GM23338 (cell line): Measurements from ENCODE around the gene ZNF292. TPM values are rescaled to one million over a fixed set of nuclear protein-coding genes. Genes with fewer than 3 reads are reported as not detected.

Source experiments
- ATAC-seq: fragments of 200-7000 bp; cut with Tn5 transposase; 3 replicates; pipeline ENCODE4 v1.9.1; 2020
- DNase-seq: peaks from one replicate; pipeline ENCODE4 v3.0.0-alpha.2; 2015; ENCODE audit warnings: low spot score
- H2AFZ ChIP-seq: fragments of 200-600 bp; sonication (generic); 2 replicates; pipeline ENCODE4 v1.8.0; 2016; ENCODE audit warnings: antibody characterized with exemption, mild to moderate bottlenecking, moderate library complexity
- H3F3A ChIP-seq: fragments of 200-600 bp; sonication (generic); replicated peaks from 2 replicates; pipeline ENCODE4 v1.8.0; 2017; ENCODE audit warnings: antibody characterized with exemption, mixed run types, low read depth
- H3K27ac ChIP-seq: fragments of 200-600 bp; sonication (generic); 2 replicates; pipeline ENCODE4 v1.6.1; 2016; ENCODE audit warnings: low read depth
- H3K27me3 ChIP-seq: fragments of 200-600 bp; sonication (generic); 2 replicates; pipeline ENCODE4 v1.8.0; 2016; ENCODE audit warnings: mild to moderate bottlenecking, mixed run types, moderate library complexity; ENCODE audit not compliant: insufficient read depth
- H3K36me3 ChIP-seq: fragments of 200-600 bp; sonication (generic); 2 replicates; pipeline ENCODE4 v1.8.0; 2016; ENCODE audit warnings: mild to moderate bottlenecking; ENCODE audit not compliant: insufficient read depth
- H3K4me1 ChIP-seq: fragments of 200-600 bp; sonication (generic); 2 replicates; pipeline ENCODE4 v1.8.0; 2016; ENCODE audit warnings: mild to moderate bottlenecking, moderate library complexity; ENCODE audit not compliant: insufficient read depth
- H3K4me2 ChIP-seq: fragments of 200-600 bp; sonication (generic); 2 replicates; pipeline ENCODE4 v1.7.1; 2017; ENCODE audit warnings: mixed run types
- H3K4me3 ChIP-seq: fragments of 200-600 bp; sonication (generic); 2 replicates; pipeline ENCODE4 v1.6.1; 2016; ENCODE audit warnings: mixed run types
- H3K79me2 ChIP-seq: fragments of 200-600 bp; sonication (generic); replicated peaks from 2 replicates; pipeline ENCODE4 v1.8.0; 2017; ENCODE audit warnings: mild to moderate bottlenecking; ENCODE audit not compliant: insufficient read depth
- H3K9me2 ChIP-seq: fragments of 200-600 bp; sonication (generic); 2 replicates; pipeline ENCODE4 v1.8.0; 2017; ENCODE audit not compliant: insufficient read depth
- H4K20me1 ChIP-seq: fragments of 200-600 bp; sonication (generic); replicated peaks from 2 replicates; pipeline ENCODE4 v1.8.0; 2017; ENCODE audit warnings: mild to moderate bottlenecking; ENCODE audit not compliant: insufficient read depth
- H3K27ac Mint-ChIP-seq: 2 replicates; pipeline ENCODE4 v1.8.0; 2020; ENCODE audit warnings: inconsistent platforms, mild to moderate bottlenecking, moderate library complexity, mixed read lengths
- H3K27me3 Mint-ChIP-seq: 3 replicates; pipeline ENCODE4 v1.8.0; 2022; ENCODE audit warnings: low read depth, mild to moderate bottlenecking, moderate library complexity, mixed read lengths, inconsistent platforms; ENCODE audit not compliant: insufficient read depth, poor library complexity
- H3K36me3 Mint-ChIP-seq: 3 replicates; pipeline ENCODE4 v1.8.0; 2021; ENCODE audit warnings: low read depth, mild to moderate bottlenecking, inconsistent platforms, moderate library complexity, mixed read lengths
- H3K4me1 Mint-ChIP-seq: 3 replicates; pipeline ENCODE4 v1.8.0; 2020; ENCODE audit warnings: mild to moderate bottlenecking, inconsistent platforms, mixed read lengths
- H3K4me3 Mint-ChIP-seq: 3 replicates; pipeline ENCODE4 v1.8.0; 2021; ENCODE audit warnings: moderate library complexity, mild to moderate bottlenecking, inconsistent platforms, mixed read lengths
- H3K9me3 Mint-ChIP-seq: 3 replicates; pipeline ENCODE4 v1.8.0; 2020; ENCODE audit warnings: moderate library complexity, mild to moderate bottlenecking, inconsistent platforms, mixed read lengths
- CREB1 ChIP-seq: fragments of 250-450 bp; sonication (Bioruptor Pico); IDR thresholded peaks from 2 replicates; pipeline ENCODE4 v1.5.0; 2020; ENCODE audit warnings: low read depth, mild to moderate bottlenecking, moderate library complexity
- ETS1 ChIP-seq: IDR thresholded peaks from 2 replicates; pipeline ENCODE4 v1.6.1; 2016; ENCODE audit warnings: antibody characterized with exemption
- EZH2 ChIP-seq: fragments of 200-600 bp; sonication (generic); IDR thresholded peaks from one replicate; pipeline ENCODE4 v1.8.0; 2017; ENCODE audit warnings: antibody characterized with exemption, mild to moderate bottlenecking, low read depth; ENCODE audit not compliant: unreplicated experiment
- EZH2phosphoT487 ChIP-seq: fragments of 200-600 bp; sonication (generic); IDR thresholded peaks from one replicate; pipeline ENCODE4 v1.8.1; 2018; ENCODE audit warnings: antibody characterized with exemption; ENCODE audit not compliant: unreplicated experiment
- JUNB ChIP-seq: IDR thresholded peaks from one replicate; pipeline ENCODE4 v1.6.1; 2016; ENCODE audit warnings: antibody characterized with exemption; ENCODE audit not compliant: unreplicated experiment
- NANOG ChIP-seq: IDR thresholded peaks from 2 replicates; pipeline ENCODE4 v1.6.1; 2016; ENCODE audit warnings: antibody characterized with exemption, borderline replicate concordance
- POLR2AphosphoS5 ChIP-seq: IDR thresholded peaks from 2 replicates; pipeline ENCODE4 v1.6.1; 2016; ENCODE audit warnings: antibody characterized with exemption, low read depth
- REST ChIP-seq: IDR thresholded peaks from one replicate; pipeline ENCODE4 v1.6.1; 2018; ENCODE audit warnings: antibody characterized with exemption; ENCODE audit not compliant: unreplicated experiment
- STAT1 ChIP-seq: IDR thresholded peaks from one replicate; pipeline ENCODE4 v1.6.1; 2016; ENCODE audit warnings: antibody characterized with exemption; ENCODE audit not compliant: unreplicated experiment
- ZNF114 ChIP-seq: fragments of 250-450 bp; sonication (Bioruptor Pico); IDR thresholded peaks from 2 replicates; pipeline ENCODE4 v1.5.0; 2020; ENCODE audit warnings: mild to moderate bottlenecking, moderate library complexity
- ZNF331 ChIP-seq: fragments of 250-450 bp; sonication (Bioruptor Pico); IDR thresholded peaks from 2 replicates; pipeline ENCODE4 v1.5.0; 2020; ENCODE audit warnings: low read depth, mild to moderate bottlenecking, moderate library complexity
- ZNF462 ChIP-seq: fragments of 250-450 bp; sonication (Bioruptor Pico); IDR thresholded peaks from 2 replicates; pipeline ENCODE4 v1.5.0; 2020; ENCODE audit warnings: mild to moderate bottlenecking, moderate library complexity
- polyA plus RNA-seq: library from polyadenylated mRNA; unstranded; fragments of >200 nt; fragmentation: Nextera tagmentation; extraction: Ambion mirVana; gene quantifications from 2 replicates; pipeline ENCODE4 v1.2.1, GENCODE V29; 2016
- total RNA-seq: library from RNA; depleted of rRNA; stranded (reverse); fragments of >200 nt; shearing (Covaris generic); gene quantifications from 2 replicates; pipeline ENCODE4 v1.2.3, GENCODE V29; 2014
- TF ChIP-seq, protein P1 (sequence below), 2 experiments: fragments of 200-600 bp in 1 of 2; sonication (generic) in 1 of 2; conservative IDR thresholded peaks; 2 replicates each; pipeline versions ENCODE4 v1.5.1 to v1.6.1; 2016 to 2017; ENCODE audit warnings: antibody characterized with exemption in 2 of 2, low read depth in 2 of 2, mild to moderate bottlenecking in 2 of 2, moderate library complexity in 1 of 2

The ZNF292 gene
- total and polyA plus RNA-seq, 2 experiments from 2014 or later, result 45.7 to 67.9 TPM

GRCh38 chr6:87200469-87201175 lies 45.3 kb downstream of the ZNF292 start:
- TF ChIP-seq ETS1 (no peak), STAT1 (no peak), CREB1 (CRISPR knock-in tag) (no peak), ZNF331 (CRISPR knock-in tag) (no peak), ZNF114 (CRISPR knock-in tag) (no peak), JUNB (no peak), NANOG (no peak), EZH2 (no peak), REST (no peak), ZNF462 (CRISPR knock-in tag) (no peak), POLR2AphosphoS5 (no peak), EZH2phosphoT487 (no peak)
- TF ChIP-seq, protein P1, sequence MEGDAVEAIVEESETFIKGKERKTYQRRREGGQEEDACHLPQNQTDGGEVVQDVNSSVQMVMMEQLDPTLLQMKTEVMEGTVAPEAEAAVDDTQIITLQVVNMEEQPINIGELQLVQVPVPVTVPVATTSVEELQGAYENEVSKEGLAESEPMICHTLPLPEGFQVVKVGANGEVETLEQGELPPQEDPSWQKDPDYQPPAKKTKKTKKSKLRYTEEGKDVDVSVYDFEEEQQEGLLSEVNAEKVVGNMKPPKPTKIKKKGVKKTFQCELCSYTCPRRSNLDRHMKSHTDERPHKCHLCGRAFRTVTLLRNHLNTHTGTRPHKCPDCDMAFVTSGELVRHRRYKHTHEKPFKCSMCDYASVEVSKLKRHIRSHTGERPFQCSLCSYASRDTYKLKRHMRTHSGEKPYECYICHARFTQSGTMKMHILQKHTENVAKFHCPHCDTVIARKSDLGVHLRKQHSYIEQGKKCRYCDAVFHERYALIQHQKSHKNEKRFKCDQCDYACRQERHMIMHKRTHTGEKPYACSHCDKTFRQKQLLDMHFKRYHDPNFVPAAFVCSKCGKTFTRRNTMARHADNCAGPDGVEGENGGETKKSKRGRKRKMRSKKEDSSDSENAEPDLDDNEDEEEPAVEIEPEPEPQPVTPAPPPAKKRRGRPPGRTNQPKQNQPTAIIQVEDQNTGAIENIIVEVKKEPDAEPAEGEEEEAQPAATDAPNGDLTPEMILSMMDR (conservative IDR thresholded peaks at IDR 0.05; ENCODE audit: low read depth in 2 of 2), result no peak
- H3K4me2 ChIP-seq, result no peak overlapping the region
- H3K4me1 Mint-ChIP-seq, result peaks cover 18% of the 10 kb centered on the region
- H3K27me3 ChIP-seq, result no peaks in the 10 kb centered on the region
- H3K27ac ChIP-seq, result no peak overlapping the region
- DNase-seq (no peak), ATAC-seq (no peak)
- no peak overlapping the region for H2AFZ ChIP-seq
- H3K4me3 ChIP-seq, result no peak overlapping the region
- H3K4me1 ChIP-seq, result peaks cover 35% of the 10 kb centered on the region
- H3K27ac Mint-ChIP-seq, result no peak overlapping the region
- H3F3A ChIP-seq, result no peaks in the 10 kb centered on the region
- H3K4me3 Mint-ChIP-seq, result no peak overlapping the region
- no peaks in the 10 kb centered on the region; the same call in 2 of the 3 replicates for H3K36me3 Mint-ChIP-seq
- H3K9me2 ChIP-seq, result no peaks in the 10 kb centered on the region
- no peaks in the 10 kb centered on the region for H3K9me3 Mint-ChIP-seq
- peaks cover 100% of the 10 kb centered on the region for H3K79me2 ChIP-seq
- peaks cover 37% of the 10 kb centered on the region for H4K20me1 ChIP-seq
- H3K27me3 Mint-ChIP-seq, result peaks cover 1% of the 10 kb centered on the region
- H3K36me3 ChIP-seq, result no peaks in the 10 kb centered on the region
